Activated T-cell treated with anti-CD3 and anti-CD28 coated beads, Interleukin-2, amount 50 U/mL, for 24 hours (primary cell): Measurements from ENCODE around the gene CDON.
"Not testable (repeated sequence)": the region's sequence is repeated elsewhere in the genome, so short reads cannot be mapped to it uniquely, and the experiment has no call there.

Source experiments
- DNase-seq: peaks from one replicate; pipeline ENCODE4 v3.0.0-alpha.2; 2020
- H3K27ac Mint-ChIP-seq: 2 replicates; pipeline ENCODE4 v1.8.0; 2020; ENCODE audit warnings: mild to moderate bottlenecking, mixed read lengths
- H3K27me3 Mint-ChIP-seq: 2 replicates; pipeline ENCODE4 v1.8.0; 2020; ENCODE audit warnings: mixed read lengths
- H3K36me3 Mint-ChIP-seq: 2 replicates; pipeline ENCODE4 v1.8.0; 2020; ENCODE audit warnings: low read depth, mixed read lengths
- H3K4me1 Mint-ChIP-seq: 2 replicates; pipeline ENCODE4 v1.8.0; 2020; ENCODE audit warnings: low read depth, mixed read lengths
- H3K4me3 Mint-ChIP-seq: 2 replicates; pipeline ENCODE4 v1.8.0; 2020; ENCODE audit warnings: mild to moderate bottlenecking, moderate library complexity, mixed read lengths
- H3K9me3 Mint-ChIP-seq: 2 replicates; pipeline ENCODE4 v1.8.0; 2020; ENCODE audit warnings: mixed read lengths

Gene CDON

DNA sequence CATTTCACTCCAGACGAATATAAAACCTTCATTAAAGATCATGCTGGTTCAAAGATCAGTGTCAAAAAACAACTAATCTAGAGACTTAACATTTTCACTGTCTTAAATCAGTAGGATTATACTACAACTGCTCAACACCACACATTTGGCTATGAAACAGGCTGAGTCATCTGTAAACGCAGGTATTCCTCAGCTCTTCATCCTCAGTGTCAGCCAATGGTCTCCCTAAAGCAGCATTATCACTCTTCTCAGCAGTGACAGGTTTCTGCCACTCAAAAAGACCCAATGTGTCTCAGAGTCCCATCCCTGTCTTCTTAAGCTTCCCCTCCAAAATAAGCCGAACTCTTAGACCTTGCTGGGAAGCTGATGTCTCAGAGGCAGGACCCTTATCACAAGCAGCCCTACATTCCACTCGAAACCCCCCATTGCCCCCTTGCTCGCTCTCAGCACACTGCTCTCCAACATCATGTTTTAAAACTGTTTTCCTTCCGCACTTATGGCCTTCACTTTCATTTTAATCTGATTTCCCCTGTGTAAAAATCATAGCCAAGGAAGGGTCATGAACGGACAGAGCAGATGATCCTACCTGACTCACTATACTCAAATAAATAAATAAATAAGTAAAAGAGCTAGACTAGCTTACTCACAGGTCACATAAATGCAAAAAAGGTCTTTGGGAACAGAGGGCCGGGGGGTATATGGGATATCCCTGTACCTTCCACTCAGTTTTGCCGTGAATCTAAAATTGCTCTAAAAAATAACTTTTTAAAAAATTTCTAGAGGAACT lies 23.0 kb downstream of the CDON start:
- Mint-ChIP-seq H3K9me3 (no peaks in the 10 kb centered on the region), H3K36me3 (no peaks in the 10 kb centered on the region), H3K27ac (no peak overlapping the region), H3K4me3 (no peak overlapping the region), H3K4me1 (no peaks in the 10 kb centered on the region), H3K27me3 (no peaks in the 10 kb centered on the region)
- no peak for DNase-seq

DNA sequence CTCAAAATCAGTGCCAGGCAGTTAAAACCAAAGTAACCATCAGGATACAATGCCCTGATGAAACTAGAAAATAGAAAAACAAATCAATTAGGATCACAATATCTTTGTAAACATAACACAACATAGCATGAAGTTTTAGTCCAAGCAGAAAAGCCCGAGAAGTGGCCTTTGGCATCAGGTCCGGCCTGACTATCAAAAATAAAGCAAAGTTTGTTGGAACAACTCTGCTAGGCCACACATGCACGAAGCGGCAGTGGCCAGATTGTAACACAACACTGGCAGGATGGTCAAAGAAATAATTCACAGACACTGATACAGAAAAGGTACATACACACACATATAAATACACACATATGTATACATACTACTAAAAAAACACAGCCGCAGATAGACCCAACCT lies 26.9 kb downstream of the CDON start:
- H3K4me1 Mint-ChIP-seq = no peaks in the 10 kb centered on the region
- H3K36me3 Mint-ChIP-seq = no peaks in the 10 kb centered on the region
- no peak overlapping the region for H3K27ac Mint-ChIP-seq
- H3K4me3 Mint-ChIP-seq = no peak overlapping the region
- no peaks in the 10 kb centered on the region for H3K9me3 Mint-ChIP-seq
- no peak for DNase-seq
- peaks cover 3% of the 10 kb centered on the region for H3K27me3 Mint-ChIP-seq

- no peak overlapping the region for H3K27ac Mint-ChIP-seq
- peaks cover 3% of the 10 kb centered on the region for H3K27me3 Mint-ChIP-seq
- no peaks in the 10 kb centered on the region for H3K4me1 Mint-ChIP-seq
- no peaks in the 10 kb centered on the region for H3K36me3 Mint-ChIP-seq
- H3K9me3 Mint-ChIP-seq = no peaks in the 10 kb centered on the region
- no peak for DNase-seq
- no peak overlapping the region for H3K4me3 Mint-ChIP-seq
These were observed 27.7 kb downstream of the CDON start for GRCh38 chr11:126034933-126035425.

GRCh38 chr11:126034039-126034932 lies 28.4 kb downstream of the CDON start:
- DNase-seq = no peak
- no peak overlapping the region for H3K4me3 Mint-ChIP-seq
- H3K36me3 Mint-ChIP-seq = no peaks in the 10 kb centered on the region
- no peaks in the 10 kb centered on the region for H3K4me1 Mint-ChIP-seq
- H3K9me3 Mint-ChIP-seq = no peaks in the 10 kb centered on the region
- H3K27me3 Mint-ChIP-seq = peaks cover 3% of the 10 kb centered on the region
- no peak overlapping the region for H3K27ac Mint-ChIP-seq

DNA sequence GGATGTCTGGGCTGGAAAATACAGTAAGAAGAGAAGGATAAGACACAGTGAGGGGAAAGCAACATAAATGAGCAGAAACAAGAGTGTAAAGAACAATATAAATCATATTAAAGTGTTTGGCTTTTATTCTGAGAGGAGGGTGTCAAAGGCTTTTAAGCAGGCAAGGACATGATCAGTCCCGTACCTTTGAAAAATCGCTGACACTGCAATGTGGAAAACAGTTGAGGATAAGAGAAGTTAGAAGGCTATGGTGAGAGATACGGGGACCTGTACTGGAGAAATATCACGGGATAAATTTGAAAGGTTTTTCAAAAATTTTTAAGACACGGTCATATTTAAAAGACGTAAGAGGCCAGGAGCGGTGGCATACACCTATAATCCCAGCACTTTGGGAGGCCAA lies 30.3 kb downstream of the CDON start:
- no peaks in the 10 kb centered on the region for H3K9me3 Mint-ChIP-seq
- no peaks in the 10 kb centered on the region for H3K36me3 Mint-ChIP-seq
- no peak overlapping the region for H3K27ac Mint-ChIP-seq
- no peak overlapping the region for H3K4me3 Mint-ChIP-seq
- H3K4me1 Mint-ChIP-seq = no peaks in the 10 kb centered on the region
- H3K27me3 Mint-ChIP-seq = peaks cover 3% of the 10 kb centered on the region
- no peak for DNase-seq

DNA sequence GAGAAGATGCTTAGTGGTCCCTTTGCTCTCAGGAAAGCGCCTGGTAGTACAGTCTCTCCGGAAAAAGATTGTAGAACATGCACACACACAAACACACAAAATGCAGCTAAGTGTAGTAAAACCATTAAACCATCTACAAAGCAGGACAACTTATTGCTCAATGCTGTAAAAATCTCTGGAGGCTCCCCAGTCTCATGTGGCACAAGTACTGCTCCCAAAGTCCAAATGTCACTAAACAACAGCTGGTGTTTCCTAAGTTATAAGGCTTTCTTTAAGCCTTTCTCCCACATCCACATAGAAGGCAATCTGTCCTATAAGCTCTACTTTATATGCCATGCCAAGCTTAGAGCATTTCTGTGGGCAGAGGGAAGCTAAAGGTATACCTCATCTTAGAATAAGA lies 32.9 kb downstream of the CDON start:
- H3K36me3 Mint-ChIP-seq = no peaks in the 10 kb centered on the region
- H3K4me3 Mint-ChIP-seq = no peak overlapping the region
- H3K27me3 Mint-ChIP-seq = peaks cover 3% of the 10 kb centered on the region
- no peaks in the 10 kb centered on the region for H3K9me3 Mint-ChIP-seq
- no peaks in the 10 kb centered on the region for H3K4me1 Mint-ChIP-seq
- DNase-seq = no peak
- H3K27ac Mint-ChIP-seq = no peak overlapping the region

GRCh38 chr11:126029237-126029636 lies 33.4 kb downstream of the CDON start:
- no peaks in the 10 kb centered on the region for H3K4me1 Mint-ChIP-seq
- H3K27me3 Mint-ChIP-seq = peaks cover 3% of the 10 kb centered on the region
- H3K4me3 Mint-ChIP-seq = no peak overlapping the region
- no peaks in the 10 kb centered on the region for H3K9me3 Mint-ChIP-seq
- no peak overlapping the region for H3K27ac Mint-ChIP-seq
- no peak for DNase-seq
- H3K36me3 Mint-ChIP-seq = no peaks in the 10 kb centered on the region

DNA sequence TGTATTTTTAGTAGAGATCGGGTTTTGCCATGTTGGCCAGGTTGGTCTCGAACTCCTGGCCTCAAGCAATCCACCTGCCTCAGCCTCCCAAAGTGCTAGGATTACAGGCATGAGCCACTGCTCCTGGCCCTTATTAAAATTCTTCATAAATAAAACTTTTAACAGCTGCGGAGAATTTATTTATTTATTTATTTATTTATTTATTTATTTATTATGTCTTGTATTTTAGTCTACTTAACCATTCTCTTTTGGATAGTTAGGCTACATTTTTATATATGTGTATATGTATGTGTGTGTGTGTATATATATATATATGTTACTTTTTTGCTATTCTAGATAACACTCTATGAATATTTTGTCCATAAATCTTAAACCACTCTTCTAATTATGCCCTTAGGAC lies 34.1 kb downstream of the CDON start:
- H3K36me3 Mint-ChIP-seq, H3K4me3 Mint-ChIP-seq, H3K27me3 Mint-ChIP-seq, H3K27ac Mint-ChIP-seq, H3K4me1 Mint-ChIP-seq, H3K9me3 Mint-ChIP-seq, DNase-seq: not testable (repeated sequence)

GRCh38 chr11:126026579-126026978 lies 36.1 kb downstream of the CDON start:
- no peaks in the 10 kb centered on the region for H3K4me1 Mint-ChIP-seq
- DNase-seq = no peak
- H3K36me3 Mint-ChIP-seq = no peaks in the 10 kb centered on the region
- no peak overlapping the region for H3K27ac Mint-ChIP-seq
- H3K4me3 Mint-ChIP-seq = no peak overlapping the region
- H3K27me3 Mint-ChIP-seq = peaks cover 2% of the 10 kb centered on the region
- no peaks in the 10 kb centered on the region for H3K9me3 Mint-ChIP-seq

DNA sequence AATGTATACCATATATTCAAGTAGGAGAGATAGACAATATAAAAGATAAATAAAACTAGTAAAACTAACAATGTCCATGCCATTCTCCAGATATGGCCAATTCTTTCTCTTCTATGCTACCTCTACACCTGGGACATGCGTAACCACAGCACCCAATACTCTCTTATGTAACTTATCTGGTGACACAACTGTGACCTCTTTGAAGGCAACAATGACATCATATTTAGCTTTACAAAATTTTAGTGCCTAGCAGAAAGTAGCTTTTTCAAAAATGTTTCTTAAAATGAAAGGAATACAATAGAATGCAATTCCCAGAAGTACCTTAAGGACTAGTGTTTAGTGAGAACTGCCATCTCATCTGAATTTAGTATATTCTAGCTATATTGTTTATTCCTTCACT lies 36.8 kb downstream of the CDON start:
- H3K27ac Mint-ChIP-seq = no peak overlapping the region
- H3K4me3 Mint-ChIP-seq = no peak overlapping the region
- no peak for DNase-seq
- no peaks in the 10 kb centered on the region for H3K9me3 Mint-ChIP-seq
- no peaks in the 10 kb centered on the region for H3K27me3 Mint-ChIP-seq
- H3K4me1 Mint-ChIP-seq = no peaks in the 10 kb centered on the region
- H3K36me3 Mint-ChIP-seq = no peaks in the 10 kb centered on the region

DNA sequence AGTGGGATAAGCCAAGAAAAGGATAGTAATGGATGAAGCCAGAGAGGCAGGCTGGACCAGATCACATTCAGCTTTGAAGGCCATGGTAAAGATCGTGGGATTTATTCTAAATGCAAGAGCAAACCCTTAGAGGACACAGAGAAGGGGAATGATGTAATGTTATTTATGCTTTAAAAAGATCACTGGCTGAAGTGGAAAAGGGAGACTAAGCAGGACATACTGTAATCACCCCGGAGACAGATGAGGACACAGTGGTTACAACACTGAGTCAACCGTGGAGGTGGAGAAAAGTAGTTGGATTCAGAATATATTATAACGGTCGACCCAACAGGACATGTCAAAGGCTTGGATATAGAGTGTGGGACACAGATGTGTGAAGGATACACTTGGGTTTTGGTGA lies 38.5 kb downstream of the CDON start:
- Mint-ChIP-seq H3K27ac (no peak overlapping the region), H3K4me3 (no peak overlapping the region), H3K9me3 (no peaks in the 10 kb centered on the region), H3K4me1 (no peaks in the 10 kb centered on the region), H3K27me3 (no peaks in the 10 kb centered on the region), H3K36me3 (peaks cover under 1% of the 10 kb centered on the region)
- no peak for DNase-seq

- Mint-ChIP-seq H3K27ac (no peak overlapping the region), H3K27me3 (no peaks in the 10 kb centered on the region), H3K4me3 (no peak overlapping the region), H3K9me3 (no peaks in the 10 kb centered on the region), H3K4me1 (no peaks in the 10 kb centered on the region), H3K36me3 (peaks cover 10% of the 10 kb centered on the region)
- DNase-seq = no peak
These were observed 49.8 kb downstream of the CDON start for GRCh38 chr11:126012852-126013251.

GRCh38 chr11:126011754-126012153 lies 50.9 kb downstream of the CDON start:
- Mint-ChIP-seq H3K9me3 (no peaks in the 10 kb centered on the region), H3K4me3 (no peak overlapping the region), H3K27ac (no peak overlapping the region), H3K27me3 (no peaks in the 10 kb centered on the region), H3K36me3 (peaks cover 4% of the 10 kb centered on the region), H3K4me1 (no peaks in the 10 kb centered on the region)
- DNase-seq = no peak

DNA sequence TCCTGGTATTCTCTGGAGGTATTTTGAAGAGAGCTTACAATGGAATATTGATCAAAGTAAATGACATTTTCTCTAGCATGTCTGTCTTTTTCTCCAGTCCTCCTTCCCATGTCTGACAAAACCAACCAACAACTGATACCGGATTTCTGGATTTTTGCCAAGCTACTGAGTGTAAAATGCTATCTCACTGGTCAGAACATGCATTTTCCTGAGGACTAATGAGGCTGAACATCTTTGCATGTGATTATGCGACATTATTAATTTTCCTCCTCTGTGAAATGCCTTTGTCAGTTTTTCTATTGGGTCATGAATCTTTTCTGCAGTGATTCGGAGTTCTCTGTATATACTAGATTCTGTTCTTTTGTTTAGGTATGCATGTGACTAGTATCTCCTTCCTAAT lies 51.4 kb downstream of the CDON start:
- Mint-ChIP-seq H3K27me3 (no peaks in the 10 kb centered on the region), H3K4me1 (no peaks in the 10 kb centered on the region), H3K4me3 (no peak overlapping the region), H3K36me3 (peaks cover 2% of the 10 kb centered on the region), H3K27ac (no peak overlapping the region), H3K9me3 (no peaks in the 10 kb centered on the region)
- DNase-seq = no peak

- Mint-ChIP-seq H3K36me3 (no peaks in the 10 kb centered on the region), H3K9me3 (no peaks in the 10 kb centered on the region), H3K4me3 (no peak overlapping the region), H3K27ac (no peak overlapping the region), H3K27me3 (no peaks in the 10 kb centered on the region), H3K4me1 (no peaks in the 10 kb centered on the region)
- DNase-seq = no peak
These were observed 53.7 kb downstream of the CDON start for GRCh38 chr11:126008956-126009355.
